ENCODE results near the gene MAD2L2. TPM values are rescaled to one million over a fixed set of nuclear protein-coding genes. Genes with fewer than 3 reads are reported as not detected.

The MAD2L2 gene
- total RNA-seq, 2 experiments from 2014 or later, result 59.2 to 63.1 TPM

DNA sequence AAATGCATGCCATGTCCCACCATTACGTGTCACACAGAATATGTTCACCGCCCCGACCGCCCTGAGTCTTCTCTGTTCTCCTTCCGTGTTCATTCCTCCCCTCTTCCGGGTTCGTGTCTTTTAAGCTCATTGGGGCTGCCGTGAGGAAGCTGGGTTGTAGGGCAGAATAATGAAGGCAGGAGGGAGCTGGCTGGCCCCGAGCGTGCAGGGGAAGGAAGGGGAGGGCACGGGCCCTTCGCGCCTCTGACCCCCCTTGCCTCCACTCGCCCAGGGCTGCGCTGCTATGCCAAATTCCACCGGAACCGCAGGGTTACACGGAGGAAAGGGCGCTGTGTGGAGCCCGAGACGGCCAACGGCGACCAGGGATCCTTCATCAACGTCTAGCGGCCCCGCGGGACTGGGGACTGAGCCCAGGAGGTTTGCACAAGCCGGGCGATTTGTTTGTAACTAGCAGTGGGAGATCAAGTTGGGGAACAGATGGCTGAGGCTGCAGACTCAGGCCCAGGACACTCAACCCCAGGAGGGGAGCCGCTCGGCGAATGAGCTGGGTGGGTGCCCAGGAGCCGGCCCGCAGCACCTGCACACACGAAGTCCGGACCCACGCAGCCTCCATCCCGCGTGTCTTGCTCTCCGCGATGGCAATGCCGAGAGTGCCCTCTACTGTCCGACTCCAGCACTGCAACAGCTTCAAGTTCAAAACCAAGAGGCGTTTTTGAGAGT, 38.5 kb upstream of the MAD2L2 start:
- Mint-ChIP-seq H3K36me3 (ENCODE audit: low read depth) (no peaks in the 10 kb centered on the region), H3K4me3 (peak overlapping the region; percentile 56), H3K9me3 (no peaks in the 10 kb centered on the region), H3K4me1 (peaks cover 19% of the 10 kb centered on the region), H3K27ac (peak overlapping the region; percentile 85), H3K27me3 (peaks cover 9% of the 10 kb centered on the region)
- ChIA-PET CTCF (interaction anchor here (0.5 to 6.2 kb wide), 38 partner anchors 9 to 682 kb away, joined by 3 to 96 read pairs (median 4); partner anchors contain the start of genes AGTRAP, DISP3, DRAXIN and FBXO2), POLR2A (interaction anchor here (0.7 to 2.4 kb wide), 23 partner anchors 9 to 190 kb away, joined by 3 to 47 read pairs (median 5); partner anchors contain the start of genes AGTRAP, FBXO2, FBXO44 and FBXO6)
- DNase-seq, result peak; percentile 87

GRCh38 chr1:11714831-11715575, 34.1 kb upstream of the MAD2L2 start:
- Mint-ChIP-seq H3K27ac (no peak overlapping the region), H3K36me3 (ENCODE audit: low read depth) (no peaks in the 10 kb centered on the region), H3K27me3 (peaks cover 4% of the 10 kb centered on the region), H3K9me3 (no peaks in the 10 kb centered on the region), H3K4me1 (peaks cover 16% of the 10 kb centered on the region), H3K4me3 (no peak overlapping the region)
- CTCF ChIA-PET, result interaction anchor here (0.5 to 6.2 kb wide), 7 partner anchors 49 to 125 kb away, joined by 3 to 96 read pairs (median 3); partner anchors contain the start of gene FBXO6
- POLR2A ChIA-PET, result interaction anchor here (1.0 to 2.7 kb wide), 4 partner anchors 10 to 195 kb away, joined by 3 to 12 read pairs (median 4); partner anchors contain the start of gene FBXO6
- DNase-seq, result no peak

DNA sequence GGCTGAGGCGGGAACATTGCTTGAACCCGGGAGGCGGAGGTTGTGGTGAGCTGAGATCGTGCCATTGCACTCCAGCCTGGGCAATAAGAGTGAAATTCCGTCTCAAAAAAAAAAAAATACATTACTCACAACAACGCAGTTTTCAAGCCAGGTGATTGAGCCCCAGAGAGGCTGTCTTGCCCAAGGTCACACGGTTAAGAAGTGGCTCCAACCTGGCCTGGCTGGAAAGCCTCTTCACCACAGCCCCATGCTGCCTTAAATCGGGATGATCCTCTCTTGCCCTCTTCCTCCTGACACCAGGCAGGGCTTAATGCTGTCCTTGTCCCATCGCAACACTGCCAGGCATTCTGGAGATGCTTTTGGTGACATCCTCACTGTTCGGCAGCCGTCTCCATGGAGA, 32.1 kb upstream of the MAD2L2 start:
- POLR2A ChIA-PET, result no interaction called here
- H3K27me3 Mint-ChIP-seq, result peaks cover 6% of the 10 kb centered on the region
- no peaks in the 10 kb centered on the region for H3K9me3 Mint-ChIP-seq
- CTCF ChIA-PET, result no interaction called here
- H3K27ac Mint-ChIP-seq, result no peak overlapping the region
- H3K4me1 Mint-ChIP-seq, result peaks cover 6% of the 10 kb centered on the region
- H3K4me3 Mint-ChIP-seq, result no peak overlapping the region
- DNase-seq, result no peak
- no peaks in the 10 kb centered on the region for H3K36me3 Mint-ChIP-seq (ENCODE audit: low read depth)

DNA sequence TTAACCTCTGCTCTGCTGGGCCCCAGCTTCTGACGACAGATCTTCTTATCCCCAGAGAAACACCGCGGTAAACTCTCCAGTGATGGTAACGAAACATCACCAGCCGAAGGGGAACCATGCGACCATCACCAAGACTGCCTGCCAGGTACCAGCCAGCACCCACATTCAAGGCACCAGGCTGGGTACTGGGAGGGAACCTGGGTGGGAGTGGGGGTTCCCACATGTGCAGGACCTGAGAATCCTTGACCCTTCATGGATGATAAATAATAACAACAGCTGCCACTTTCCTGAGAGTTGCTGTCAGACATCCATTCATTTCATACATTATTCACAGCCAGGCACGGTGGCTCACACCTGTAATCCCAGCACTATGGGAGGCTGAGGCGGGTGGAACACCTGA, 31.3 kb upstream of the MAD2L2 start:
- ChIA-PET CTCF (no interaction called here), POLR2A (no interaction called here)
- no peak overlapping the region for H3K27ac Mint-ChIP-seq
- H3K9me3 Mint-ChIP-seq, result no peaks in the 10 kb centered on the region
- H3K27me3 Mint-ChIP-seq, result peaks cover 6% of the 10 kb centered on the region
- no peaks in the 10 kb centered on the region for H3K36me3 Mint-ChIP-seq (ENCODE audit: low read depth)
- DNase-seq, result no peak
- H3K4me1 Mint-ChIP-seq, result peaks cover 6% of the 10 kb centered on the region
- no peak overlapping the region for H3K4me3 Mint-ChIP-seq

DNA sequence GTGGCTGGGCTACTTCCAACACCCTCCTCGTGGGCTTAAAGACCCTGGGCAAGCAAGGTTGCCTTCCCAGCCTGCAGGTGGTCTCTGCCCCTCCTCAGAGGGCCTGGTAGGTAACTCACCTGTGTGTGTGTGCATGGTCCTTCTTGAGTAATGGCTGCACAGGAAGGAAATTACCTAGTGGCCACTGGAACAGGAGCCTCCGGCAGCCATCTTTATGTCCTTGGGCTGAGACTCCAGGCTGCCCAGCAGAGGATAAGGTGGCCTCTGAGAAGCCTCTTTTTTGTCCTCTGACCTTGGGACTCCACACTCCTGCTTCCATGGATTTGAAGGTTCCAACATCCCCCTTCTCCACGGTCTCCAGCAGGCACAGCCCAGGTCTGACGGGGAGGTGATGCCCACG, 30.5 kb upstream of the MAD2L2 start:
- Mint-ChIP-seq H3K36me3 (ENCODE audit: low read depth) (no peaks in the 10 kb centered on the region), H3K27me3 (peaks cover 6% of the 10 kb centered on the region), H3K4me3 (no peak overlapping the region), H3K9me3 (no peaks in the 10 kb centered on the region), H3K27ac (no peak overlapping the region), H3K4me1 (peaks cover 6% of the 10 kb centered on the region)
- DNase-seq, result no peak
- POLR2A ChIA-PET, result interaction anchor here (2.2 kb wide), 1 partner anchor 8 kb away, joined by 5 read pairs; no protein-coding TSS in a partner anchor
- CTCF ChIA-PET, result interaction anchor here (0.7 to 1.9 kb wide), 7 partner anchors 8 to 61 kb away, joined by 3 to 7 read pairs (median 3); no protein-coding TSS in a partner anchor

DNA sequence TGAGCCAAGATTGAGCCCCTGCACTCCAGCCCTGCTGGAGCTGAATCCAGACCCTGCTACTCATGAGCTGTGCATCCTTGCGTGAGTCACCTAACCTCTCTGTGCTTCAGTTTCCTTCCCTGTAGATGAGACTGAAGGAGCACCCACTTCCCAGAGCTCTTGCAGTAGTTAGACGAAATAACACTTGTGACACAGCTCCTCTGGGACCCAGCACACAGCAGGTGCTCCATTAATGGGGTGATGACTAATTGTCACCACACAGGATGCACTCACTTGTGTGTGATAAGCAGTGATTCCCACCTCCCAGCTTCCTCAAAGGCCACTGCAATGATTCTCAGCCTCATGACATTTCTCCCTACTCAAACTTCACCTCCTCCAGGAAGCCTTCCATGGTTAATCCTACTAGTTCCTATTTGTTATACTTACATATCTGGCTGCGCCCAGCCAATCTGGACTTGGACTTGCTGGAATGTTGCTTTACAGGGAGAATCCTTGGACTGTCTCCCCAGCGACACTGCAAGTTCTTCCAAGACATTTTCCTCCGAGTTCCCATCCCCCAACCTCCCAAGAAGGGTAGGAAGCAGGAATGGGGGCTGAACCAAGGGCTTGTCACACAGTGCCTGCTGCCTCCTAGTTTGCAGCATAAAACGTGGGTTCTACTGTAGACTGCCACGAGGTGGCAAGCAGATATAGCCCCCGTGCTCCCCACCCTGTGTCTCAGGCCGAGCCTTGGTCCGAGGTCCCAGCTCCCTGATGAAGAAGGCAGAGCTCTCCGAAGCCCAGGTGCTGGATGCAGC, 27.8 kb upstream of the MAD2L2 start:
- H3K27ac Mint-ChIP-seq, result no peak overlapping the region
- CTCF ChIA-PET, result interaction anchor here (1.0 to 2.4 kb wide), 6 partner anchors 11 to 58 kb away, joined by 3 to 8 read pairs (median 3); no protein-coding TSS in a partner anchor

DNA sequence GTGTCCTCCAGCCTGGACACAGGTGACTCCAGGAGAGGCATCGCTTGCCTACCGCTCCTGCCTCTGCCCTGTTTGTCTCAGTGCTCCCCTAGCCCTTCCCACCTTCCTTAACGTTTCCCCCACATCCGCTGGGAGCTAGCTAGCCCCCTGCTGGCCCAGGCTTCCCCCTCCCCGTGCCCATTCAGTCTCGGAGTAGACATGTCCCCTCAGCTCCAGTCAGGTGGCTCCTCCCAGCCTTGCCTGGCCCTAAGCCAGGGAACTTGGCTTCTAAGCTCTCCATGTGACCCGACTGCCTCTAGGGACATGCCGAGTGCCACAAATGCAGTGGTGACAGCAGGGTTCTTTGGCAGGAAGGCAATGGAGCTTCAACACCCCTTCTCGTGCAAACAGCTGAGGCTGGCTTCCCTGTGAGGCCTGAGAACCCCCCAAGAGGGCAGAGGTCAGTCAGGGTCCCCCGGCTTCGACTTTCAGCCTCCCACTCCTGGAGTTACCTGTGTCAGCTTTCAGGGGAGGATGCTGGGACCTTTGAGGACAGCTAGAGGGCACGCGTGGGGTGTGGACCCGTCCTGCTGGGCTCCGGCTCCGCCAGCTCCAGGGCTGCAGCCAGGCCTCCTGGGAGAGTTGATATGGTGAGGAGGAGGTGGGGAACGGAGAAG, 26.8 kb upstream of the MAD2L2 start:
- Mint-ChIP-seq H3K4me3 (no peak overlapping the region), H3K27ac (no peak overlapping the region), H3K4me1 (peaks cover 6% of the 10 kb centered on the region), H3K27me3 (peaks cover 15% of the 10 kb centered on the region), H3K9me3 (no peaks in the 10 kb centered on the region), H3K36me3 (ENCODE audit: low read depth) (no peaks in the 10 kb centered on the region)
- CTCF ChIA-PET, result interaction anchor here (0.6 to 2.4 kb wide), 7 partner anchors 11 to 670 kb away, joined by 3 to 8 read pairs (median 3); no protein-coding TSS in a partner anchor
- POLR2A ChIA-PET, result interaction anchor here (1.4 kb wide), 1 partner anchor 43 kb away, joined by 4 read pairs; no protein-coding TSS in a partner anchor
- no peak for DNase-seq

More for the DNA sequence above, 27.8 kb upstream of the MAD2L2 start:
- H3K4me1 Mint-ChIP-seq, result peaks cover 6% of the 10 kb centered on the region
- H3K4me3 Mint-ChIP-seq, result no peak overlapping the region
- POLR2A ChIA-PET, result interaction anchor here (1.4 kb wide), 1 partner anchor 44 kb away, joined by 4 read pairs; no protein-coding TSS in a partner anchor
- no peaks in the 10 kb centered on the region for H3K9me3 Mint-ChIP-seq
- H3K27me3 Mint-ChIP-seq, result peaks cover 7% of the 10 kb centered on the region
- no peaks in the 10 kb centered on the region for H3K36me3 Mint-ChIP-seq (ENCODE audit: low read depth)
- no peak for DNase-seq

- POLR2A ChIA-PET, result interaction anchor here (1.2 kb wide), 1 partner anchor 25 kb away, joined by 3 read pairs; no protein-coding TSS in a partner anchor
- H3K27me3 Mint-ChIP-seq, result peaks cover 14% of the 10 kb centered on the region
- H3K4me1 Mint-ChIP-seq, result peaks cover 6% of the 10 kb centered on the region
- H3K36me3 Mint-ChIP-seq (ENCODE audit: low read depth), result no peaks in the 10 kb centered on the region
- H3K4me3 Mint-ChIP-seq, result no peak overlapping the region
- no peak overlapping the region for H3K27ac Mint-ChIP-seq
- no peak for DNase-seq
- CTCF ChIA-PET, result interaction anchor here (2.4 kb wide), 1 partner anchor 13 kb away, joined by 8 read pairs; no protein-coding TSS in a partner anchor
- no peaks in the 10 kb centered on the region for H3K9me3 Mint-ChIP-seq
These were observed 25.3 kb upstream of the MAD2L2 start for GRCh38 chr1:11706292-11706691.

- no peak overlapping the region for H3K4me3 Mint-ChIP-seq
- H3K27ac Mint-ChIP-seq, result no peak overlapping the region
- H3K27me3 Mint-ChIP-seq, result peaks cover 18% of the 10 kb centered on the region
- DNase-seq, result no peak
- no peaks in the 10 kb centered on the region for H3K9me3 Mint-ChIP-seq
- ChIA-PET CTCF (no interaction called here), POLR2A (interaction anchor here (1.2 kb wide), 1 partner anchor 24 kb away, joined by 3 read pairs; no protein-coding TSS in a partner anchor)
- H3K36me3 Mint-ChIP-seq (ENCODE audit: low read depth), result no peaks in the 10 kb centered on the region
- H3K4me1 Mint-ChIP-seq, result peaks cover 6% of the 10 kb centered on the region
These were observed 24.6 kb upstream of the MAD2L2 start for GRCh38 chr1:11705596-11705995.

- Mint-ChIP-seq H3K36me3 (ENCODE audit: low read depth) (no peaks in the 10 kb centered on the region), H3K27me3 (peaks cover 18% of the 10 kb centered on the region), H3K4me3 (no peak overlapping the region), H3K4me1 (peaks cover 6% of the 10 kb centered on the region), H3K9me3 (no peaks in the 10 kb centered on the region), H3K27ac (no peak overlapping the region)
- CTCF ChIA-PET, result no interaction called here
- DNase-seq, result no peak
- POLR2A ChIA-PET, result interaction anchor here (1.2 to 2.8 kb wide), 2 partner anchors 14 to 23 kb away, joined by 3 to 8 read pairs; no protein-coding TSS in a partner anchor
These were observed 23.9 kb upstream of the MAD2L2 start for GRCh38 chr1:11704691-11705475.

DNA sequence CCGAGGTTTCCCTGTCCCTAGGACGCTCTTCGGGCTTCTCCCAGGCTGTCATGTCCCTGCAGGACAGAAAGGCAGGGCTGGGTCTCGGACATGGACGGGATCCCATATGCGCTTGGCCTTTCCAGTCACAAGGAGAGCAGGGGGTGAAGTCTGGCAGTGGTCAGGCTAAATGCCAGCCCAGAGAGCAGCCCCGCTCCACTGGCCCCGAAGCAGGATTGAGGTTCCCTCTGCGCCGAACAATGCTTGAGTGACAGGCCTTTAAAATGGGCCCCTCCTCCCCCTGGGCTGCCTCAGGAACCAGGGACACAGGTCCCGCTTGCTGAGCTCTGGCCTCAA, 23.2 kb upstream of the MAD2L2 start:
- DNase-seq, result no peak
- Mint-ChIP-seq H3K27ac (no peak overlapping the region), H3K27me3 (peaks cover 19% of the 10 kb centered on the region), H3K36me3 (ENCODE audit: low read depth) (no peaks in the 10 kb centered on the region), H3K9me3 (no peaks in the 10 kb centered on the region), H3K4me1 (peaks cover 6% of the 10 kb centered on the region), H3K4me3 (no peak overlapping the region)
- CTCF ChIA-PET, result no interaction called here
- POLR2A ChIA-PET, result interaction anchor here (2.8 kb wide), 1 partner anchor 15 kb away, joined by 8 read pairs; no protein-coding TSS in a partner anchor
